Esophagus squamous epithelium (tissue), 5 donors: ENCODE data around the gene SLC9A7. TPM values are rescaled to one million over a fixed set of nuclear protein-coding genes. Genes with fewer than 3 reads are reported as not detected.

Experiments
- DNase-seq: peaks from one replicate; lab custom pipeline; 2025; lab: John Stamatoyannopoulos, UW
- H3K27ac ChIP-seq, 4 donors: fragments of 200-600 bp; sonication (generic); one replicate each; pipeline ENCODE4 v1.5.1; 2016 to 2019; ENCODE audit warnings: mild to moderate bottlenecking in 1 of 4
- H3K27me3 ChIP-seq, 4 donors: fragments of 200-600 bp; sonication (generic); 1 replicate in 3 of 4; 2 replicates in 1 of 4; pipeline versions ENCODE4 v1.5.1 to v1.6.0; 2017 to 2021; ENCODE audit warnings: antibody characterized with exemption in 1 of 4
- H3K36me3 ChIP-seq, 3 donors: fragments of 200-600 bp; sonication (generic); one replicate each; pipeline ENCODE4 v1.5.1; 2016 to 2019
- H3K4me1 ChIP-seq, 3 donors: fragments of 200-600 bp; sonication (generic); one replicate each; pipeline ENCODE4 v1.5.1; 2017 to 2019
- H3K4me3 ChIP-seq, 4 donors: fragments of 200-600 bp; sonication (generic); 1 replicate in 3 of 4; 2 replicates in 1 of 4; pipeline ENCODE4 v1.5.1; 2016 to 2019; ENCODE audit warnings: mild to moderate bottlenecking in 2 of 4, moderate library complexity in 1 of 4
- H3K9me3 ChIP-seq, 3 donors: fragments of 200-600 bp; sonication (generic); one replicate each; pipeline ENCODE4 v1.5.1; 2016 to 2019
- POLR2A ChIP-seq, 4 donors: fragments of 450-650 bp; IDR thresholded peaks; one replicate each; pipeline ENCODE4 v1.6.1; 2017; ENCODE audit warnings: antibody characterized with exemption in 4 of 4, mild to moderate bottlenecking in 4 of 4, moderate library complexity in 3 of 4
- WGBS, 2 donors: methylation state at CpG; one replicate each; pipeline ENCODE4 v1.1.5; 2018; 5-methylcytosine and 5-hydroxymethylcytosine counted together
- intact Hi-C: fragments of 100-400 bp; cut with DNase I; formaldehyde crosslinking; loops from one replicate; pipeline ENCODE4 v1.15.0; 2022
- total RNA-seq, 4 donors: library from RNA; depleted of rRNA; stranded (reverse); fragments of >200 nt; gene quantifications; one replicate each; pipeline ENCODE4 v1.1.0, GENCODE V29; 2016
- TF ChIP-seq, protein P1 (sequence below), 6 experiments: fragments of 450-650 bp in 4 of 6; fragments of 200-600 bp in 2 of 6; sonication (generic) in 2 of 6; IDR thresholded peaks; one replicate each; pipeline ENCODE4 v1.5.1; 2016 to 2019; ENCODE audit warnings: antibody characterized with exemption in 6 of 6, mild to moderate bottlenecking in 4 of 6, moderate library complexity in 4 of 6
- donor health status: DM: yes; HTN: yes; CAD: no.

Gene SLC9A7
- total RNA-seq, 4 donors from 2014 or later, result 6.4 to 16.4 (median 8.4) TPM

- Histone ChIP-seq H3K27ac (no peak overlapping the region), H3K9me3 (no peaks in the 10 kb centered on the region), H3K27me3 (no peaks in the 10 kb centered on the region), H3K4me3 (no peak overlapping the region), H3K4me1 (peaks cover 0 to 5% (median 0%) of the 10 kb centered on the region in 3 donors), H3K36me3 (no peaks in the 10 kb centered on the region)
- whole genome bisulfite sequencing, 2 donors, result 53 to 100% methylated on average over 1 of the region's 1 CpG
- TF ChIP-seq, protein P1, sequence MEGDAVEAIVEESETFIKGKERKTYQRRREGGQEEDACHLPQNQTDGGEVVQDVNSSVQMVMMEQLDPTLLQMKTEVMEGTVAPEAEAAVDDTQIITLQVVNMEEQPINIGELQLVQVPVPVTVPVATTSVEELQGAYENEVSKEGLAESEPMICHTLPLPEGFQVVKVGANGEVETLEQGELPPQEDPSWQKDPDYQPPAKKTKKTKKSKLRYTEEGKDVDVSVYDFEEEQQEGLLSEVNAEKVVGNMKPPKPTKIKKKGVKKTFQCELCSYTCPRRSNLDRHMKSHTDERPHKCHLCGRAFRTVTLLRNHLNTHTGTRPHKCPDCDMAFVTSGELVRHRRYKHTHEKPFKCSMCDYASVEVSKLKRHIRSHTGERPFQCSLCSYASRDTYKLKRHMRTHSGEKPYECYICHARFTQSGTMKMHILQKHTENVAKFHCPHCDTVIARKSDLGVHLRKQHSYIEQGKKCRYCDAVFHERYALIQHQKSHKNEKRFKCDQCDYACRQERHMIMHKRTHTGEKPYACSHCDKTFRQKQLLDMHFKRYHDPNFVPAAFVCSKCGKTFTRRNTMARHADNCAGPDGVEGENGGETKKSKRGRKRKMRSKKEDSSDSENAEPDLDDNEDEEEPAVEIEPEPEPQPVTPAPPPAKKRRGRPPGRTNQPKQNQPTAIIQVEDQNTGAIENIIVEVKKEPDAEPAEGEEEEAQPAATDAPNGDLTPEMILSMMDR (IDR thresholded peaks at IDR 0.05), result no peak
- TF ChIP-seq POLR2A (IDR thresholded peaks at IDR 0.05), result no peak
- intact Hi-C loops, result no loop called here
- no peak for DNase-seq
These were observed 163.8 kb downstream of the SLC9A7 start for GRCh38 chrX:46595084-46595483.

- WGBS, 2 donors, result 48 to 53% methylated on average over 7 of the region's 7 CpGs
These were observed 168.8 kb downstream of the SLC9A7 start for GRCh38 chrX:46589977-46590723.

DNA sequence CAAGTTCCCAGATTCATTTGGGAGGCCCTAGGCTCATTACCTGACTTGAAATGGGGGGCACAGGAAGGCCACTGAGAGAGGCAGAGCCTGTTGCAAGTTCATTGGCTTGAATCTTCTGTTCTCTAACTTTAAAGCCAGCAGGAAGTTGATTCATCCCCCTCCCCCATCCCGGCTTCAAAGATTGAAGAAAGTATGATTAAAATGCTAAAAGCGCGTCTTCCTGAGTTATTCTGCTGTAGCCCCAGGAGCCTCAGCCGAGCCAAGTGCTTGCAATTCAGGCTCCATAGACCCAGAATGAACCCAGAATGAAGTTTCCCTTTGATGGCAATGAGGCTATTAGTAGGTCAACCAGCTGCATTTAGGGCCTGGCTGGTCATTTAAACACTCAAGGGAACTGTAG is 170.7 kb downstream of the SLC9A7 start:
- H3K27ac ChIP-seq, result peak overlapping the region in 3 of 4 donors; percentile 1 to 75 (median 71)

More at GRCh38 chrX:46589977-46590723, 168.8 kb downstream of the SLC9A7 start:
- Histone ChIP-seq H3K27ac (peak overlapping the region in 2 of 4 donors; percentile 38 to 46), H3K4me1 (peaks cover 0 to 53% (median 19%) of the 10 kb centered on the region in 3 donors), H3K36me3 (no peaks in the 10 kb centered on the region), H3K9me3 (no peaks in the 10 kb centered on the region), H3K27me3 (no peaks in the 10 kb centered on the region), H3K4me3 (no peak overlapping the region)
- intact Hi-C loops, result no loop called here
- no peak for DNase-seq
- TF ChIP-seq, protein P1 (IDR thresholded peaks at IDR 0.05), result no peak
- no peak for TF ChIP-seq POLR2A (IDR thresholded peaks at IDR 0.05)

DNA sequence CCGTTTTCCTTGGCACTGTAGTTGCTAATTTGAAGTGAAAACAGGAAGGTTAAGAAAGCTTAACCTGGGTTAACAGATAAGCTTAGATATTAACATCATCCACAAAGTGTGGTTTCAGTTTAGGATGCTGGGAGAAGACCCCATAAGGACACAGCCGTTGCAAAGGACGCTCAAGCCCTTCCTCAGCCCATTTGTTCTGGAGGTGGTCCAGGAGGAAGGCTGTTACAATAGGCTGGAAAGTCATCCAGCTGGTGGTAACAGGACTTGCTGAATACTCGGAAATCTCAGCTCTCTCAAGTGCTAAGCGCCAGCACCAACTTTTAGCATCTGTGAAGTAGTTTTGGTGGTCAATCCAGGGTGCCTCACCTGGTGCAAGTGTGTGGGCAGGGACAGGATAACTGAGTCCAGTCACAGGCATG is 171.2 kb downstream of the SLC9A7 start:
- Histone ChIP-seq H3K27ac (peak overlapping the region in 3 of 4 donors; percentile 1 to 75 (median 71)), H3K4me3 (peak overlapping the region in 1 of 4 donors; percentile 15), H3K27me3 (no peaks in the 10 kb centered on the region), H3K36me3 (no peaks in the 10 kb centered on the region), H3K4me1 (peaks cover 0 to 66% (median 19%) of the 10 kb centered on the region in 3 donors), H3K9me3 (no peaks in the 10 kb centered on the region)
- WGBS, 2 donors, result 5 to 16% methylated on average over 1 to 5 of the region's 5 CpGs
- DNase-seq, result no peak
- intact Hi-C loops, result no loop called here
- TF ChIP-seq POLR2A (IDR thresholded peaks at IDR 0.05), result no peak
- TF ChIP-seq, protein P1 (IDR thresholded peaks at IDR 0.05), result no peak

More for the DNA sequence above, 170.7 kb downstream of the SLC9A7 start:
- 33 to 41% methylated on average over 1 to 4 of the region's 4 CpGs for WGBS, 2 donors
- Histone ChIP-seq H3K27me3 (no peaks in the 10 kb centered on the region), H3K36me3 (no peaks in the 10 kb centered on the region), H3K4me3 (peak overlapping the region in 1 of 4 donors; percentile 15), H3K4me1 (peaks cover 0 to 61% (median 19%) of the 10 kb centered on the region in 3 donors), H3K9me3 (no peaks in the 10 kb centered on the region)
- TF ChIP-seq, protein P1 (IDR thresholded peaks at IDR 0.05), result no peak
- no peak for TF ChIP-seq POLR2A (IDR thresholded peaks at IDR 0.05)
- DNase-seq, result no peak
- intact Hi-C loops, result no loop called here

DNA sequence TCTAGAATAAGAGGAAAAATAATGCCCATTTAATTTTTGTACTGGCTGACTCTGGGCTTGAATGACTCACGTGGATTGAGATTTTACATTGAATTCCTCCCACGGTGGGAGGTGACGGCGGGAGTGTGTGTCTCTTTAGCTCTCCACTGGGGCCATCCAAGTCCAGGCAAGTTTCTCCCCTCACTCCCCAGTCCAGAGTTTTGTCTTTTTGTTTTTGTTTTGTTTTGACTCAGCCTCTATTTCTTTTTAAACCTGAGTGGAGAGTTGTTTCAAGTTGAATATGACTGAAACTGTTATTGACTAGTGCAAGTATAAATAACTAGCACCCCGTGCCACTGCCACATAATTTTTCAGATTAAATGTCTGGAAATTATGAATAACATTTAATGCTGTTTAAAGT is 171.8 kb downstream of the SLC9A7 start:
- Histone ChIP-seq H3K4me1 (peaks cover 0 to 72% (median 24%) of the 10 kb centered on the region in 3 donors), H3K36me3 (no peaks in the 10 kb centered on the region), H3K4me3 (no peak overlapping the region), H3K9me3 (no peaks in the 10 kb centered on the region), H3K27me3 (no peaks in the 10 kb centered on the region), H3K27ac (peak overlapping the region in 3 of 4 donors; percentile 1 to 75 (median 71))
- DNase-seq, result no peak
- WGBS, 2 donors, result 18 to 26% methylated on average over 5 of the region's 5 CpGs
- intact Hi-C loops, result no loop called here
- TF ChIP-seq, protein P1 (IDR thresholded peaks at IDR 0.05), result no peak
- TF ChIP-seq POLR2A (IDR thresholded peaks at IDR 0.05), result no peak
